WI38 (cell line): ENCODE results near the gene PRDM16.

ENCODE experiments used
- H3K4me3 ChIP-seq: 2 replicates; pipeline ENCODE4 v1.5.1; 2011; ENCODE audit warnings: low read depth, mild to moderate bottlenecking, control low read depth, low read length
- TF ChIP-seq, protein P1 (sequence below): IDR thresholded peaks from 2 replicates; pipeline ENCODE4 v1.5.1; 2012; ENCODE audit warnings: low read depth, mild to moderate bottlenecking, control low read depth, low read length

Gene PRDM16

GRCh38 chr1:3033040-3033789, 35.8 kb upstream of the PRDM16 start:
- H3K4me3 ChIP-seq = no peak overlapping the region
- TF ChIP-seq, protein P1, sequence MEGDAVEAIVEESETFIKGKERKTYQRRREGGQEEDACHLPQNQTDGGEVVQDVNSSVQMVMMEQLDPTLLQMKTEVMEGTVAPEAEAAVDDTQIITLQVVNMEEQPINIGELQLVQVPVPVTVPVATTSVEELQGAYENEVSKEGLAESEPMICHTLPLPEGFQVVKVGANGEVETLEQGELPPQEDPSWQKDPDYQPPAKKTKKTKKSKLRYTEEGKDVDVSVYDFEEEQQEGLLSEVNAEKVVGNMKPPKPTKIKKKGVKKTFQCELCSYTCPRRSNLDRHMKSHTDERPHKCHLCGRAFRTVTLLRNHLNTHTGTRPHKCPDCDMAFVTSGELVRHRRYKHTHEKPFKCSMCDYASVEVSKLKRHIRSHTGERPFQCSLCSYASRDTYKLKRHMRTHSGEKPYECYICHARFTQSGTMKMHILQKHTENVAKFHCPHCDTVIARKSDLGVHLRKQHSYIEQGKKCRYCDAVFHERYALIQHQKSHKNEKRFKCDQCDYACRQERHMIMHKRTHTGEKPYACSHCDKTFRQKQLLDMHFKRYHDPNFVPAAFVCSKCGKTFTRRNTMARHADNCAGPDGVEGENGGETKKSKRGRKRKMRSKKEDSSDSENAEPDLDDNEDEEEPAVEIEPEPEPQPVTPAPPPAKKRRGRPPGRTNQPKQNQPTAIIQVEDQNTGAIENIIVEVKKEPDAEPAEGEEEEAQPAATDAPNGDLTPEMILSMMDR = no peak

- TF ChIP-seq, protein P1 = no peak
- H3K4me3 ChIP-seq = no peak overlapping the region
Measured at GRCh38 chr1:3033790-3034090, 35.3 kb upstream of the PRDM16 start.

DNA sequence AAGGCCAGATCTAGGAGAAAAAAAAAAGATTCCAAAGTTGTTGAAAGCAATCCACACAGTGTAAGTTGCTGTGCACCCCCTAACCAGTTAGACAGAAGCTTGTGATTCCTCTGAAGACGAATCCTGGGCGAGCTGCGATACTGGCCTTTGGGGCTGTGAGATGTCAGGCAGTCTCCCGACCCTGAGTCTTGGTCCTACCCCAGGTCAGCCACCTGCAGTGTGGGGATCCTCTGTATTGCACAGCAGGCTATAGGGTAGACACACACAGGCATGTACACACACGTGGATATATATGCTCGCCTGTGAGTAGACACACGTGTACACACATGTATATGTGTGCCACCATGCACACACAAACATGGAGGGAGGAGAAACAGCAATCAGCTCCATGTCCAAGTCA, 34.8 kb upstream of the PRDM16 start:
- H3K4me3 ChIP-seq = no peak overlapping the region
- TF ChIP-seq, protein P1 = no peak

DNA sequence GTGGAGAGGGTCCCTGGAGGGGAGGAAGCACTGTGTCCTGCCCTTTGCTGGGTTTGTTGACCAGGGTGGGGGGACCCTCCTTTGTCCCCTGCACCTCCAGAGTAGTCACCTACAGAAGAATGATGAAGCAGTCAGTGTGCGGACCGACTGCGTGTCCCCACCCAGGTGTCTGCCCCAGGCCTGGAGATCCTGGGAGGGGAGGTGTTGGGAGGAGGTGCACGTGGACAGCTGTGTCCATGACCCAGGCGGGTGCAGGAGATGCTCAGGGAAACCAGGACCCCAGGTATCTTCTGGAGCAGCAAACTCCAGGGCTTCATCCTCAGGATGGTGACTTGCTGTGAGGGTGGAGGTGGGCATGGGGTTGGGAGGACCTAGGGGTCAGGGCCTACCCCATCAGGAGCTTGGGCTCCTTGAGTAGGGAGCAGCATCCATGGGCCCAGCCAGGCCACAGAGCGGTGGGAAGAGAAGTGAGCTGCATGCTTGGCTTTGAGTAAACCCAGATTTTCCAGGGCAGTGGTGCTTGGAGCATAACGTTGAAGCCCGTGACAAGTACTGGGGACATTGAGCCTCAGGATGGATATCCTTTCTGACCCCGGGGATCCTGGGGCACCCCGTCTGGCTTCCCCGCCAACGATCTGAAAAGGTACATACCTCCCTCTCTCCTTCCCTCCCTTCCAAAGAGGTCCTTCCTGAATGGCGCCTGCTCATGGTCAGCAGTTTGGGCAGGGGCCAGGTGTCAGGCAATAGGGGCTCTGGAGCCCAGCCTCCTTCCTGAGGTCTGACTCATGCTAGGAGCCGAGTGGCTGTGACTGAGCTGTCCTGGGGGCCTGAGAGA, 34.1 kb upstream of the PRDM16 start:
- TF ChIP-seq, protein P1 = no peak
- H3K4me3 ChIP-seq = no peak overlapping the region

DNA sequence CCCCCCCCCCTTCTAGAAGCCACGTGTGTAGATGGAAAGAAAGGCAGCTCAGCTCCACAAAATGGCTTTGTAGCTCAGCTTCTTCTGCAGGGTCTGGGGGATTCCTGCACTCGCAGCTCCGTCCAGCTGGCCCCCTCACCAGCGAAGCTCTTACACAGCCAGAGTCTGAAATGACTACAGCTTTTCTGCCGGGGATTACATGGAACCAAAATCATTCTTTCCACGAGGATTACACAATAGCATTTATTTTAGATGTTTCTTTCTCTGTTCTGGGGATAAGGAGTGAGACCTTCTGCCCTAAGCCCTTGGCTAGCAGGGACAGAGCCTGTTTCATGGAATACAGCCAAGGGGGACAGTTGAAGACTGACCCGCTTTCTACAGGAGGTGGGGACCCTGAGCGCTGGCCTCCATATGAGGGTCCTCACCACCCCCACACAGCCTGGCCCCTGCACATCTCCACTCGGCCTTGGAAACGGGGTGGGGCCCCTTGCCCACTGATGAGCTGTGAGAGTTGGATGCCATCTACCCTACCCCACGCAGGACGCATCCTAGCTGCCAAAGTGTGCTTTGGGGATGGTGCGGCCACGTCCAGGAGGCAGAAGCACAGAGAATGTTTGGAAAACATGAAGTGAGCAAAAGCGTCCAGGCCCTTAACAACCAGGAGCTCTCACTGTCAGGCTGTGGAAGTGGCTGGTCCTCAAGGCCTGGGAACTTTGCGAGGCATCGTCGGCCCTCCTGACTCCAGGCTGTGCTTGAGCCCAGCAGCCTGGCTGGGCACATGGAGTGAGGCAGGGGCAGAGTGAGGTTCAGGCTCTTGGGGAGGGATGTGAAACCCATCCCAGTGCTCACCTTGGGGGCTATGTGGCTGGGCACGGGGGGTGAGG, 33.2 kb upstream of the PRDM16 start:
- H3K4me3 ChIP-seq = no peak overlapping the region
- TF ChIP-seq, protein P1 = no peak

GRCh38 chr1:3036447-3037280, 32.3 kb upstream of the PRDM16 start:
- no peak overlapping the region for H3K4me3 ChIP-seq
- TF ChIP-seq, protein P1 = no peak
